Stimulated activated naive CD8-positive, alpha-beta T cell treated with anti-CD3 and anti-CD28 coated beads, Interleukin-15, Interleukin-2, amounts not matched to agents 100 U/mL and 50 U/mL, for 24 hours (primary cell): ENCODE measurements around the gene FNDC3B.
"Not testable (repeated sequence)": the region's sequence is repeated elsewhere in the genome, so short reads cannot be mapped to it uniquely, and the experiment has no call there.

Source experiments
- ATAC-seq: fragments of 150-1000 bp; cut with Tn5 transposase; one replicate; pipeline ENCODE4 v1.10.0; 2021
- DNase-seq: peaks from one replicate; pipeline ENCODE4 v3.0.0; 2021

The FNDC3B gene

DNA sequence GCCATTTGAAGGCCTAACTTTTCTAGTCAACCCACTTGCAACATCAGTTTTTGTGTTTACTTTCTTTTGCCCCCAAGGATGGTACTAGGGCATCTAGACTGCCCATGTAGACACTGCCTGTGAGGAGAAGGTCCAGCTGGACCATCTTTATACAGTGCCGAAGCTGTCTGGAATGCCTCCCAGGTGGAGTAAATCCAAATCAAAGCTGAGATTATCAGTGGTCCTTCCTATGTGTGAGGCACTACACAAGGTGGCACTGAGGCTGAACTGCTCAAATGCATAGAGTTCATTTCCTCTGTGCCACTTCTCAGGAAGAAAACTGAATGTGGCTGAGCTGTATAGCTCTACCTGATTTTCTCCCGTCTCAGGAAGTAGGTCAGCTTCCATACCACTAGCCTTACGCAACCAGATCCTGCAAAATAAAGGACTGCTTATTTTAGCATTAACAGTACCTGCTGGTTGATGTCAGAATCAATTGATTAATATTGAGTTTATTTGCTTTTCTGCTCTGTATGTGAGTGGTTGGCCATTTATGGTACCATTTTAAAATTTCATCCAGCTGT, 302.8 kb downstream of the FNDC3B start:
- ATAC-seq (no peak), DNase-seq (no peak)

DNA sequence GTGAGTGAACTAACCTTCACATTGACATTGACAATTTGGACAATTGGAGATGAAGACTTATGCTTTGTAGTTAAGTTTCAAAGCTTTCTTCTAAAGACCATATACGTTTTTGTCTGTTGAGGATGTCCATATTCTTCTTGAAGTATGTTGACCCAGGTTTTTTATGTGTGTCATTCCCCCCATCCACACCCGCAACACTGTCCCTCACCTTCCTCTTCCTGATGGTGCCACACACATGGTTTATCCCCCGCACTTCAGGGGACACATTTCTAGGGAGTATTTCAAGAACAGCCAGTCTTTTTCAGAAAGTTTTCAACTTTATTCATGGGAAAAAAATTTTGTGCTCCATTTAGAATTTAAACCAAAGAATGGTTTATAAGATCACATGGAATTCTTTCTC, 303.7 kb downstream of the FNDC3B start:
- DNase-seq (no peak), ATAC-seq (no peak)

DNA sequence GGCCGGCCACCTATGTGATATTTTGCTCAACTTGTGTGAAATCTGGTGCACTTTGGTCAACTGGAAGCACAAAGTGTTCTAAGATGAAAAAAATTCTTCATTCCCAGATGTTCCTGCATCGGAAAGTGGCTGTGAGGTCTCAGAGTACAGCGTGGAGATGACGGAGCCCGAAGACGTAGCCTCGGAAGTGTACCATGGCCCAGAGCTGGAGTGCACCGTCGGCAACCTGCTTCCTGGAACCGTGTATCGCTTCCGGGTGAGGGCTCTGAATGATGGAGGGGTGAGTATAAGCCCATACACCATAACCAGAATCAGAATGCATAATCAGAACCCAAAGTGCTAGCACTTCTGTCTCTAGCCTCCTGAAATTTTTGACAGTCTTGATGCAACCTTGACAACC, 304.6 kb downstream of the FNDC3B start:
- ATAC-seq (no peak), DNase-seq (no peak)

DNA sequence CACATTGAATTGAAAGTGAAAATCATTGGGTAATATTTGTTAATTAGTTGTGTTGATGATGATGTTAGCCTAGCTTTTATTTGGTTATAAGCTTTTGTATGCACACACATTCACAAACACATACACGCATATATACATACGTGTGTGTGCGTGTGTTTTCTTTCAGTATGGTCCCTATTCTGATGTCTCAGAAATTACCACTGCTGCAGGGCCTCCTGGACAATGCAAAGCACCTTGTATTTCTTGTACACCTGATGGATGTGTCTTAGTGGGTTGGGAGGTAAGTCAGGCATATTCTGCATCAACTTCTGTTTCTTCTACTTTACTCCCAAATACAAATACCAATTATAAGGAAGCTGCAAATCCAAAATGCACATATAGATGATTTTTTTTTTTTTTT, 306.8 kb downstream of the FNDC3B start:
- ATAC-seq, result no peak
- no peak for DNase-seq

DNA sequence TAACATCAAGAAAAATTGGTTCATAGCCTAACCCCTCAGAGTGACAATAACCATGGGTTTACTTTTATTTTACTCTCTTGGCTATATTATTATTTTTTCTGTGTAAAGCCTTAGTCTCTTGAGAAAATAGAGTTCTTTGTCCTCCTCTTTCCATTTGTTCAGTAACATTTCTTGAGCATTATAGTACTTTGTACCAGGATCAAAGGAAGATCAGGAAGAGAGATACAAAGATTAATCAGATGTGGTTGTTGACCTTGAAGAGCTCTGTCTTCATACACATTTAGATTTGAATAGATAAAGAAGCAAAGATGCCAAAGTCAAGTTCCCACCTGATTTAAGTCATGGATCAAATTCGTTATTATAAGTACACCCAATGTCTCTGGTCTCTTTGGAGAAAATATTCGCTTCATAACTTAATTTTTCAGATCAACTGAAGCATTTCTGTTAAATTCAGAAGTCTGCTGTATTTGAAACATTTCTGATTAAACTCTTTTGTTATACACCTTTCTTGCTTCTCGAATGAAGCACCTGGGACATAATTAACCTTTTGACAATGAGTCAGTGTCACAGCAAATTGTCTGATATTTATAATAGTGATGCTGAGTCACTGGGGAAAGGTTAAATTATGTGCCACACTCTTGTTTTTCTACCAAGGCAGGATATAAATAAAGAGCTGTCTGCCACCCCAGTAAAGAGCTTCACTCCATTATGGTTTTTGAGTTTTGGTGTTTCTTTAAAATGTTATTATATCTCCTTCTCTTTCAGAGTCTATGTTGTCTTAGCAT, 308.7 kb downstream of the FNDC3B start:
- ATAC-seq, result no peak
- no peak for DNase-seq

DNA sequence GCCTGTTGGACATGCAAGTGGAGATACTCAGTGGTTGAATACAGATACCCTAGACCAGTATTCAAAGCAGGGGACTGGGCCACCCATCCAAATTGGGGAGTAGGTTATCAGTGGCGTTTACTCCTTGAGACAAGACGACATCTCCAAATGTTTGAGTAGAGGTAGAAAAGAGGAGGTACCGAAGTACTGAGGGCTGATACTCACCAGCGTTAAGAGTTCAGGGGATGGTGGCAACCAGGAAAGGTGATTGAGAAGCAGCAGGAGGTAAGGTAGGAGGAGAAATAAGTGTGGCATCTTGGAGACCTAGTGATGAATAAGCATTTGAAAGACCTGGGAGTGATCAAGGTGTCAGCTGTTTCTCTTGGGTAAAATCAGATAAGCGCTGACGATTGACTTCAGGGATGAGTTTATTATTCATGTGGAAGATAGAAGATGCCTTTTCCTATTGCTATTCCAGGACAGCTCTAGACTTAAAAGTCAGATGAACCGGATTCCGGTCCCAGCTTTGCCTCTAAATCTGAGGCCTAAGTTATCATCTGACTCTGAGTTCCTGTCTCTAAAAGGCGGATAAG, 312.6 kb downstream of the FNDC3B start:
- no peak for ATAC-seq

DNA sequence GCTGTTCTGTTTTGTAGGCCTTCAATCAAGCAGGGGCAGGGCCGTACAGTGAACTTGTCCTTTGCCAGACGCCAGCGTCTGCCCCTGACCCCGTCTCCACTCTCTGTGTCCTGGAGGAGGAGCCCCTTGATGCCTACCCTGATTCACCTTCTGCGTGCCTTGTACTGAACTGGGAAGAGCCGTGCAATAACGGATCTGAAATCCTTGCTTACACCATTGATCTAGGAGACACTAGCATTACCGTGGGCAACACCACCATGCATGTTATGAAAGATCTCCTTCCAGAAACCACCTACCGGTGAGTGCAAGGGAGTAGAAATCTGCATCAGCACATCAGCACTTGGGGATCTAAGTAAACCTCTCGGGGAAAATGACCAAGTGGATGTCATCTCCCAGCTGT, 313.4 kb downstream of the FNDC3B start:
- ATAC-seq, result no peak
- no peak for DNase-seq

More for the DNA sequence above, 312.6 kb downstream of the FNDC3B start:
- DNase-seq, result no peak

DNA sequence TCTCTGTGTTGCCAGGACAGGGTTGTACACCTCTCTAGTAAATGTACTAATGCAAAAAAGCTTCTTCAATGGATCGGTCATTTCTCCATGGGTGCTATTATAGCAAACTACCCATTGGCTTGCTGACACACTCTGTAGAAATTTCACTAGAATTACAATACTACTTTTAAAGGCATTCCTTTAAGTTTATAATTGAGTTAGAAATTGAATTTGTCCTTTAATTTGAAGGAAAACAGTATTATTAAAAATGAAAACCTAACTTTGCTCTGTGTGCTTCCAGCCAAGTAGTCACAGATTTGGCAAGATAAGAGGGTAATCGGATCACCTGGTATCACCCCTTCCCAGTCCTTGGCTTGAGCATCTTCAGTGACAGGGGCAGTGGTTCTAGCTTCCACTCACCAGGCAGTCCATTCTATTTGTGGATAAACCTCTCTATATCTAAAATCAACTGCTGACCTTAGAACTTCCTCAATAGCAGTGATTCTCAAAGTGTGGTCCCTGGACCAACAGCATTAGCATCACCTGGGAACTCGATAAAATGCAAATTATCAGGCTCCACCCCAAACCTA, 315.6 kb downstream of the FNDC3B start:
- DNase-seq (no peak), ATAC-seq (no peak)

DNA sequence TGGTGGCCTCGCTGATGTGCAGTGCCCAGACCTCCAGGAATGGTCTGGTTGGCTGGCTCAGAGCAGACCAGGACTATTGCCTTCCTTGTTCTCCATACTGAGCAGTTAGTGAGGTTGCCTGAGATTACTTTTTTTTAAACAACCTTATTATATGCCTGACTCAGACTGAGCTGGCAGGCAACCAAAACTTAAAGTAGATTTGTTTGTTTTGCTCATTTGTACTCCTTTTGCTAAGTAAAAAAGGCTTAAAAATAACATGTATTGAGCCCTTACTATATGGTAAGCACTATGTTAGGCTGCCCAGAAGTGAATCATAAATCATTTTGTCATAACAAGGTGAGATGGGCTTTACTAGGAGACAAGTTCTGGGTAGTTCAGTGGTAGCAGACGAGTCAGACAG, 316.5 kb downstream of the FNDC3B start:
- ATAC-seq, result no peak
- no peak for DNase-seq

DNA sequence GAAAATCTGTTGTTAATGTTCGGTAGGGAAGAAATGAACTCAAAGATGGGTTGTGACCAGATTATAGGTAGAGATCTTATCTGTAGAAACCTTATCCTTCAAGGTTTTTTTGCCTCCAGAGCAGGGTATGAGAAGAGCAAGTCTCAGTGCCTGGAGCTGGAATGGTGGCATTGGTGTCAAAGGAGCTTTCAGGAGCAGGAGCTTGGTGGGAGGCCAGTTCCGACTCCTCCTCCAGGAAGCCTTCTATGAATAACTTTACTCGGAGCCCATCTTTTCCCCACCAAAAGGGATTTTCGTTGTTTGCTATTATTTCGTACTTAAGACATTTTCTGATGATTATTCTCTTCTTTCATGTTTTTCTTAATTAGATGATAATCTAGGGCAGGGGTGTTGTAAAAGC, 317.0 kb downstream of the FNDC3B start:
- no peak for ATAC-seq
- DNase-seq, result no peak

DNA sequence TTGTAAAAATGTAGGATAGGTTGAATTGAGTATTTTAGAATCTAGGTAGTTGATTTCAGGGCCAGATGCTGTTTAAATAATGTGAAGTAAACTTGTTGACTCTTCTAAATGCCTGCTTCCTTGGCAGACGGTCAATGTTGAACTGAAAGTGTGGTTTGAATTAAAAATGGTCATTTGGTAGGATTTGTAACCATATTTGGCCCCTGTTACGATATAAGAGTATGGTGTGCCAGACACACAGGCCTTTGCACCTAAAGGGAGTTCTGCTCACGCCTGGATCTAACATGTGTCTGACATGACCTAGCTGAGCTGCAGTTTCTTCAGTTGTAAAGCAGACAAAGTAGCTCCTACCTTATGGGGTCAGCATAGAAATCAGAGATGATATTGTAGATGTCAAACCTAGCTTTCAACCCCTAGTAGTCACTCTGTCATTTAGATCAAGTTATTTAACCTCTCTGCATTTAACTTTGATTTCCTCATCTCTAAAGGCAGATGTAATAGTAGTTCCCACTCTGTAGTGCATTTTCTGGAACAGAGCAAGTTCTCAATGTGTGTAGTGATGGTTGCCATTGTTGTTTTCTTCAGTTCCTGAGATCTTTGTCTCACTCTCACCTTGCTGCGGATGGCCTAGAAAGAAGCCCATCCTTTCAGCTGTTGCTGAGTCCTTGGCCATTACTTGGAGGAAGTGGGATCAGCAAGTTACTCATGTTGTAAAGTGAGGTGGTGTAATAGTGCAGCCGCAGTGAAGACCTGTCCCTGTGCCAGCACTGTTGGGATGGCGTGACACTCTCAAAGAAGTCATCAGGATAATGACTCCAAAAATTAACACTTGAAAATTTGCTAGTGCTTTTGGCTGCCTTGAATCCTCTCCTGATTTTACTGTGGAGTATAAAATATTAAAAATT, 318.7 kb downstream of the FNDC3B start:
- ATAC-seq (no peak), DNase-seq (no peak)

DNA sequence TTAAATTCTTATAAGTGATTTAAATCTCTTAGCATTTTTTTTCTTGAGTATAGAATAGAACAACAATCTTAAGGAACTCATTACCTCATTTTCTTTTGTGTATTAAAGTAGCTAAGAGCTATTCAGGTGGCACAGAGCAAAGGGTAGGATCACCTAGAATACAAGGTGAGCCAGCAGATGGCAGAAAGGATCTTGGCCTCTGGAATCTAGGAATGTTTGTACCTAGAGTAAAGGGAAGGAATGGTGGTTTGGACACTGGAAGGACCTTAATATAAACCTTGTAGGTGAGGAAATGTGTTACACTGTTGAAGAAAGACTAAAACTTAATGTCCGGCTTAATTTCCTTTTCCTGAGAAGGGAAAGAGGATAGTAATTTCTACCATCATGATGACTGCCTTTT, 319.9 kb downstream of the FNDC3B start:
- DNase-seq, result no peak
- ATAC-seq, result no peak

DNA sequence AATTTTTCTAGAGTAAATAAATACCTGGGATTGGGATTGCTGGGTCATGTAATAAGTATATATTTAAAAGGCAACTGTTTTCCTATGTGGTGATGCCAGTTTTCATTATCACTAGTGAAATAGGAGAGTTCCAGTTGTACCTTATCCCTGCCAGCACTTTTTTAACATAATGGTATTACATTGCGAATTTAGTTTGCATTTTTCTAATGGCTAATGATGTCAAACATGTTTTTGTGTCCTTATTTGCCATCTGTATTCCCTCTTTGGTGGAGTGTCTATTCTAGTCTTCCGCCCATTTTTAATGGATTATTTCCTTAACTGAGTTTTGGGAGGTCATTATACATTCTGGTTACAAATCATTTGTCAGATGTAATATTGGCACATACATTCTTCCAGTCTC, 320.6 kb downstream of the FNDC3B start:
- DNase-seq, result no peak
- ATAC-seq, result no peak

DNA sequence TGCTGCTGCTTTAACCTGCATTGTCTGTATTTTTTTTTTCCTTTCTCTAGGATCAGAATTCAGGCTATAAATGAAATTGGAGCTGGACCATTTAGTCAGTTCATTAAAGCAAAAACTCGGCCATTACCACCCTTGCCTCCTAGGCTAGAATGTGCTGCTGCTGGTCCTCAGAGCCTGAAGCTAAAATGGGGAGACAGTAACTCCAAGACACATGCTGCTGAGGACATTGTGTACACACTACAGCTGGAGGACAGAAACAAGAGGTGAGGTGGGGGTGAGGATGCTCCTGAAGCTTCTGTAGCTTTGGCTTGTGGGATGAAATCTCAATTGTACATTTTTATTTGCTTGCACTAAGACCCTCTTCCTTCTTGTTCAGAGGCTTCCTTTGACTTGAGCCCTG, 323.2 kb downstream of the FNDC3B start:
- DNase-seq (no peak), ATAC-seq (no peak)

DNA sequence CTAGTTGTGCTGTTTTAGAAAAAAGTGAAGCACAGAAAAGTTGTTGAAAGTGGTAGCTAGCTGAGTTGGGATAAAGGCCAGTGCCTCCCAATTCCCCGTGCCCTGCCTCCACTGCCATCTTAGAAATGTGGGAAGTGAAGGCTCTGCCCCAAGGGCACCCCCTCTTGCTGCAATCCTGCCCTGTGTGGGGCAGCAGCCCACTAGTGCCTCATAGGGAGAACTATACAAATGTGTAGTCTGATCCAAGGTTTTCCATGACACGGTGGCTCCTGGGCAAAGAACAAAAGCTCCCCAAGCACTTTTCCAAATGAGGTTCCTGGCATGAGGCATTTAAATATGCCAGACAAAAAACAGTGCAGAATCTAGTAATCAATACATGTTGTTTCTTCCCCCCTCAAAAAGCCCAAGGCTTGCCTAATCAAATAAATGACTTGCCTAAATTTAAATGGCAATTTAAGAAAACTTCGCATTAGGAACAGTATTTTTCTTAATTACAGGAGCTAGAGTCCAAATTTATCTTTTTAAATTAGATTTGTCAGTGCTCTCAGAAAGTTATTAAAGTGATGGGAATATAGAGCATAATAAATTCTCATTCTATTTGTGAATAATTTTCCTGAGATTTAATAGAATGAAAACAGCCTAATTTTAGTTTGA, 325.1 kb downstream of the FNDC3B start:
- no peak for DNase-seq
- ATAC-seq, result no peak

DNA sequence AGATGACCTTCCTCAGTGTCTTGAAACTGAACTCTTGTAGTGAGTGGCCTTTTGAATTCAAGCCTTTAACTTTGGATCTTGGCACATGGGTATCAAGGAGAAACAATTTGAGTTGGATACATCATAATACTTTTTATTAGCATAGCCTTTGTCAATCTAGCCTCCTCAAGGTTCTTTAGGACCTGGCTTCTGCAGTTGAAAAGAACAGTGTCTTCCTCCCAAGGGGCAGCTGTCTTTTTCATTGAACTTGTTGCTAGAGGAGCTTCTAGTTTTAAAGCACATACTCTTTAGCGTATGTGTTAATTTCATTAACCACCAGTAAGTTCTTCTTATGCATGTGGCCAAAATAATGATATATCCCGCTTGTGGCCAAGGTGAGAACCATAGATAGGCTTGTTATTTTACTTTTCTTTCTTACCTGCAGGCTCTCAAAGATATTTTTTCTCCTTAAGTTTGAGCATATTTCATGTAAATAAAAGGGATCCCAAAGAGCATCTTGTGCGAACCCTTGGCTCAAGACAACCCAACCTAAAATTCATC, 325.7 kb downstream of the FNDC3B start:
- DNase-seq, result no peak
- no peak for ATAC-seq

DNA sequence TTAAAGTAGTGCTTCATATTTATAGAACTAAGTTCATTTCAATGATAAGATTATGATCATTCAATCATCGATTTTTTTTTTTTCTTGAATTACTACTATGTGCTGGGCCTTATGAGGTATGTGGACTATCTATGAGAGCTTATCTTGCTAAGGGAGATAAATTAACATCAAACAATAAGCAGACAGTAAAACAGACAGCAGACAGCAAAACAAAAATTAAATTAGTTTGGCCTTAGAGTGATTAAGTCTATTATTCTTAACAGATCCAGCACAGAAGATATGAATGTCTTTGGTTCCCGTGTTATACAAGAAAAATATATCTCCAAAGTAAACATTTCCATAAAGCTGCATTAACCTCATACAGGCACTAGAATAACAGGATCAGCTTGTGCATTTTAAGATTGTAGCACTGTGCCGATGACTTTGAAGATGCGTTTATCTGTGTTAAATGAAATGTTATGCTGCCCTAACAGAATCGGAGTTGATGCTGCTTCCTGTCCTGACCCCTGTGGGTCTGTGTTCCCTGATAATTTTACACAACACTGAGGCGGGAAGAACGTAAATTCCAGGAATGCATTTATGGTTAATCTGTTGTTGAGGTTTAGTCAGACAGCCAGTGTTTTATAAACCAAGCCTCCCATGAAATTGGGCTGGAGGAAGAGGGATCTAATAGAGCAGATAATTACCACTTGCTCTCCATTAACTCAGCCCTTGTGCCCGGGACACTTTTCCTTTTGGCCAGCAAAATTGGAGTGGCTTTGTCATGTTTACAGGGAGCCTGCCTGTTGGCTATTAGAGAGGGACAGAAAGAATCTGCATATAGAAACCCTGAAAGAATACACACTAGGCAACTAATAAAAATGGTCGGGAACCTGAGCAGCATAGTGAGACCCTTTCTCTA, 328.1 kb downstream of the FNDC3B start:
- DNase-seq (no peak), ATAC-seq (no peak)

DNA sequence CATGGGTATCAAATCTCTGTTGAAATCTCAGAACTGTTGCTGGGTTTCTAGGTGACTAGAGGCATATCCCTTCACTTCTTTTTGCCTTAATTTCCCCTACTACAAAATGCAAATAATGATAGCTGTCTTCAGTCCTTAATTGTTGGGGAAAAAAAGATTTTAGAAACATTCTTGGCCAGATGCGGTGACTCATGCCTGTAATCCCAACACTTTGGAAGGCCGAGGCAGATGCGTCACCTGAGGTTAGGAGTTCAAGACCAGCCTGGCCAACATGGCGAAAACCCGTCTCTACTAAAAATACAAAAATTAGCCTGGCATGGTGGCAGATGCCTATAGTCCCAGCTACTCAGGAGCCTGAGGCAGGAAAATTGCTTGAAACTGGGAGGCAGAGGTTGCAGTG, 329.2 kb downstream of the FNDC3B start:
- DNase-seq, ATAC-seq: not testable (repeated sequence)

DNA sequence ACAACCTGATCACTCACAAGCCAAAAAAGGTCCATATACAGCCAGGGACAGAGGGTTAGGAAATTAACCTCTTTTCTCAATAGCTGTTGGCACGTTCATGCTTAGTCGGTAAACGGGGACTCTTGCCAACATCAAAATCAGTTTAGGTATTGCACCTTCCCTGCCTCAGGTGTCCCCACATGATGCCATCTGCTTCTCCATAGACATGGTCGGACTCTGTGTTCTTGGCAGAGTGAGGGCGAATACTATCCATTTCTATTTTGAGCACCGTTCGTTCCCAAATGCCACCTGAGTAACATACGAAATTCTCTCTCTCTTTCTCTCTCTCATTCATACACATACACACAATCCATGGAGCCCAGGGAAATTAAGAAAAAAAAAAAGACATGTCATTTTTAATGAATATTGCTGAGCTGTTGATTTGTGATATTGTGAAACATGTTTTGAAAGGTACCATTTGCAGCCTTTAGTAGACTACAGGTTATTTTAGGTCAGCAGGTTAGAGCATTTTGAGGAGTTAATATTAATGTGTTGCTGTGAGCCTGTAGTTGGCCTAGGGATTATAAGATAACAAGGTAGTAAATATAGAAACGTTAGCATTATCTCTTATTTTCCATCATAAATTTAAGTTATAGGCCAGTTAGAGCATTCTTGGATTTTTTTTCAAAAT, 330.3 kb downstream of the FNDC3B start:
- DNase-seq (no peak), ATAC-seq (no peak)

DNA sequence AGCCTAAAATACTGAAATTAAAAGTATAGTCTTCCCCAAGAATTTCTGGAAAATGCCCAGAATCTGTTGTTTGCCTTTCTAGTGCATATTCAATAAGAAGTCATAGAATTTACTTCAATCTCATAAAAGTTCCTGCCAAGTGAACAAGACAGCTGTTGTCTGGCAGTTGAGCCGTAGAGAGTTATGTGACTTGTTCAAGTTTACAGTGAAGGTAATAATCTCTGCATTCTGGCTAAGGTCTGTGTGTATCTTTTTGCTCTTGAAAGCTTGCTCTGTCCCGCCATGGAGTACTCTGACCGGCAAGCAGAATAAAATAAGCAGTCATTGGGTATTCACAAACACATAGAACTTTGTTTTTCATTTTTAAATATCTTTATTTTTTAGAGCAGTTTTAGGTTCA, 331.0 kb downstream of the FNDC3B start:
- ATAC-seq, result no peak

More for the DNA sequence above, 331.0 kb downstream of the FNDC3B start:
- no peak for DNase-seq
